HFFc6 (cell line): ENCODE measurements around the gene CLCN1. TPM values are rescaled to one million over a fixed set of nuclear protein-coding genes. Genes with fewer than 3 reads are reported as not detected.

Experiments
- DNase-seq: peaks from one replicate; pipeline ENCODE4 v3.0.0-alpha.2; 2018
- H3K27ac Mint-ChIP-seq: 2 replicates; pipeline ENCODE4 v1.8.0; 2020; ENCODE audit warnings: mild to moderate bottlenecking, mixed read lengths
- H3K27me3 Mint-ChIP-seq: 2 replicates; pipeline ENCODE4 v1.8.0; 2021; ENCODE audit warnings: mild to moderate bottlenecking, moderate library complexity, mixed read lengths; ENCODE audit not compliant: insufficient read depth
- H3K36me3 Mint-ChIP-seq: 2 replicates; pipeline ENCODE4 v1.8.0; 2021; ENCODE audit warnings: low read depth, mixed read lengths
- H3K4me1 Mint-ChIP-seq: 2 replicates; pipeline ENCODE4 v1.8.0; 2020; ENCODE audit warnings: low read depth, mixed read lengths
- H3K4me3 Mint-ChIP-seq: 2 replicates; pipeline ENCODE4 v1.8.0; 2020; ENCODE audit warnings: mild to moderate bottlenecking, moderate library complexity, mixed read lengths
- H3K9me3 Mint-ChIP-seq: 2 replicates; pipeline ENCODE4 v1.8.0; 2020; ENCODE audit warnings: mild to moderate bottlenecking, mixed read lengths
- CTCF ChIP-seq: fragments of 200-600 bp; sonication (generic); IDR thresholded peaks from 2 replicates; pipeline ENCODE4 v1.5.0; 2021; ENCODE audit warnings: antibody characterized with exemption, mild to moderate bottlenecking
- total RNA-seq, 6 experiments: library from RNA; stranded (reverse); fragmentation: NEBNext Ultra II Directional; extraction: Animal tissue kit (Norgen Biotek cat#: 25700); gene quantifications; 2 replicates in 1 of 6; 3 replicates in 5 of 6; pipeline ENCODE4 v1.2.3, GENCODE V29; 2021

Gene CLCN1
- total RNA-seq, 6 experiments from 2014 or later = not detected

DNA sequence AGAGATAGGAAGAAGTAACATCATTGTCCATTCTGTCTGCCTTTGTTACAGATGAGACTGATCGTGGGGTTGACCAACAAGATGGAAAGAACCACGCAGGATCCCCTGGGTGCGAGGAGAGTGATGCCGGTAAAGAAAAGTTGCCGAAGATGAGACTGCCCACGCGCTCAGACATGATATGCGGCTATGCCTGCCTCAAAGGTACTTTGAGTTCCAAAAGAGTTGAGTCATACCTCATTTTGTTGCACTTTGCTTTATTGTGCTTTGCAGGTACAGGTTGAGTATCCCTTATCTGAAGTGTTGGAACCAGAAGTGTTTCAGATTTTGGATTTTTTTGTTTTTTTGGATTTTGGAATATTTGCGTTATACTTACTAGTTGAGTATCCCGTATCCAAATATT lies 12.2 kb upstream of the CLCN1 start:
- peaks cover 28% of the 10 kb centered on the region for H3K4me1 Mint-ChIP-seq
- no peak for TF ChIP-seq CTCF
- no peak overlapping the region for H3K27ac Mint-ChIP-seq
- H3K4me3 Mint-ChIP-seq = no peak overlapping the region
- H3K36me3 Mint-ChIP-seq = peaks cover 73% of the 10 kb centered on the region
- H3K9me3 Mint-ChIP-seq = no peaks in the 10 kb centered on the region
- H3K27me3 Mint-ChIP-seq = no peaks in the 10 kb centered on the region; the same call in 1 of the 2 replicates
- DNase-seq = no peak

DNA sequence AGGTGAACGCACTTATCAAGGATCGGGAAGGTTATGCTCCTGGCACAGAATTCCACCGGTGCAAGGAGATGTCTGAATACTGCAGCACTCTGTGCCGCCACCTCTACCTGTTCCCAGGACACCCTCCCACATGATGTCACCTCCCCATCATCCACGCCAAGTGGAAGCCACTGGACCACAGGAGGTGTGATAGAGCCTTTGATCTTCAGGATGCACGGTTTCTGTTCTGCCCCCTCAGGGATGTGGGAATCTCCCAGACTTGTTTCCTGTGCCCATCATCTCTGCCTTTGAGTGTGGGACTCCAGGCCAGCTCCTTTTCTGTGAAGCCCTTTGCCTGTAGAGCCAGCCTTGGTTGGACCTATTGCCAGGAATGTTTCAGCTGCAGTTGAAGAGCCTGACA lies 11.0 kb upstream of the CLCN1 start:
- Mint-ChIP-seq H3K27ac (no peak overlapping the region), H3K36me3 (peaks cover 68% of the 10 kb centered on the region), H3K4me1 (peaks cover 18% of the 10 kb centered on the region), H3K9me3 (no peaks in the 10 kb centered on the region), H3K4me3 (no peak overlapping the region), H3K27me3 (no peaks in the 10 kb centered on the region; the same call in 1 of the 2 replicates)
- TF ChIP-seq CTCF = no peak
- DNase-seq = no peak

- Mint-ChIP-seq H3K27me3 (no peaks in the 10 kb centered on the region; the same call in 1 of the 2 replicates), H3K36me3 (peaks cover 62% of the 10 kb centered on the region), H3K4me3 (no peak overlapping the region), H3K4me1 (peaks cover 12% of the 10 kb centered on the region), H3K27ac (no peak overlapping the region), H3K9me3 (no peaks in the 10 kb centered on the region)
- TF ChIP-seq CTCF = peak; percentile 82
- no peak for DNase-seq
These were observed 10.4 kb upstream of the CLCN1 start for GRCh38 chr7:143305423-143306070.

DNA sequence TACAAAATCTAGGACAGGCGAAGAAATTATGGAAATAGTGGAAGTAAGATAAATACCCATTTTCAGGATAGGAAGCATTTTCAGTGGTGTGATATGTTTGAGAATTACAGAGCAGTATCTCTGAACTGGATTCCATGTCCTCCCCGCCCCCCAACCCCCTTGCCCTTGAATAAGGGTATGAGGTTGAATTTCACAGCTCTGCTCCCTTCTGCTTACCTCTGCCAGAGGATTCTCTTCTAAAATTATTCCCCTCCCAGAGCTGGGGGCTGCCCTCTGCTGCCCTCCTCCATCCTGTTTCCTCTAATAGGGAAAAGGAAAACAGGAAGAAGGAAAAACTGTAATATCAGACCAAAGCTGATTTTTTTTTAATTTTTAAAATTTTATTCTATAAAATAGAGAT lies 7.3 kb upstream of the CLCN1 start:
- DNase-seq = no peak
- Mint-ChIP-seq H3K4me3 (no peak overlapping the region), H3K27ac (no peak overlapping the region), H3K9me3 (no peaks in the 10 kb centered on the region), H3K27me3 (no peaks in the 10 kb centered on the region; the same call in 1 of the 2 replicates), H3K36me3 (peaks cover 40% of the 10 kb centered on the region), H3K4me1 (no peaks in the 10 kb centered on the region)
- no peak for TF ChIP-seq CTCF

- no peak for DNase-seq
- peaks cover 11% of the 10 kb centered on the region for H3K27me3 Mint-ChIP-seq
- H3K4me1 Mint-ChIP-seq = no peaks in the 10 kb centered on the region
These were observed 1.8 kb upstream of the CLCN1 start for GRCh38 chr7:143314127-143314526.

More at GRCh38 chr7:143314127-143314526, 1.8 kb upstream of the CLCN1 start:
- Mint-ChIP-seq H3K4me3 (no peak overlapping the region), H3K36me3 (no peaks in the 10 kb centered on the region), H3K27ac (no peak overlapping the region), H3K9me3 (no peaks in the 10 kb centered on the region)
- TF ChIP-seq CTCF = no peak
